ENCODE data around the gene NOTCH1. TPM values are rescaled to one million over a fixed set of nuclear protein-coding genes. Genes with fewer than 3 reads are reported as not detected.

Gene NOTCH1
- polyA plus RNA-seq, 1 donor from 2014 or later, result 0.15 TPM

DNA sequence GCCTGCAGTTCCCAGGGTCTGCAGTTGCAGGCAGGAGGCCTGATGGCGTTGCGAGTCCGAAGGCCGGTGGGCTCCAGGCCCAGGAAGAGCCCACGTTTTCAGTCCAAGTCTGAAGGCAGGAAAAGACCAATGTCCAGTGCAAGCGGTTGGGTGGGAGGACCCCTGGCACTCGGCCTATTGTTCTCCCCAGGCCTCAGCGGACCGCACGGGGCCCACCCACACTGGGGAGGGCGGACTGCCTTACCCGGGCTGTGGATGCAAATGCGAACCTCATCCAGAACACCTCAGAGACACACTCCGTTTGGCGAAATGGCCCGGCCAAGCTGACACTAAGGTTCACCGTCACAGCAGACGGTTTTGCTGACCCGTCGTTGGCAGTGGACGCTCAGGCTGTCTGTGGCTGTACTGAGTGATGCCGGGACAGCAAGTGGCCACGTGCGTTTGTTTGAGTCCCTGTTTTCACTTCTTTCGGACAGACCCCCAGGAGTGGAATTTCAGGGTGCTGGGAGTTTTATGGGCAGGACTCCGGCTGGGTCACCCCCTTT is 52.8 kb downstream of the NOTCH1 start:
- Histone ChIP-seq H3K9ac (ENCODE audit: low read length) (no peak overlapping the region), H3K79me2 (replicated peaks; ENCODE audit: insufficient read depth, low read length) (no peaks in the 10 kb centered on the region), H3K4me2 (ENCODE audit: low read length) (no peak overlapping the region), H4K20me1 (ENCODE audit: insufficient read depth) (no peaks in the 10 kb centered on the region), H3K9me3 (ENCODE audit: low read length) (no peaks in the 10 kb centered on the region), H3K4me3 (ENCODE audit: low read length) (no peak overlapping the region), H2AFZ (ENCODE audit: low read depth, low read length) (no peak overlapping the region), H3K9me2 (ENCODE audit: insufficient read depth, low read length) (no peaks in the 10 kb centered on the region), H3K36me3 (ENCODE audit: insufficient read depth, low read length) (no peaks in the 10 kb centered on the region), H3K27ac (ENCODE audit: low read length) (no peak overlapping the region), H3F3A (ENCODE audit: insufficient read depth, low read length, poor library complexity, severe bottlenecking) (no peaks in the 10 kb centered on the region), H3K27me3 (ENCODE audit: insufficient read depth, low read depth, low read length) (no peaks in the 10 kb centered on the region)
- no peak for TF ChIP-seq MXI1 (conservative IDR thresholded peaks at IDR 0.05; ENCODE audit: poor library complexity, severe bottlenecking)
- no peak for TF ChIP-seq POLR2AphosphoS5 (IDR thresholded peaks at IDR 0.05)
- TF ChIP-seq RAD21 (conservative IDR thresholded peaks at IDR 0.05), result no peak
- no peak for TF ChIP-seq EP300 (conservative IDR thresholded peaks at IDR 0.05; ENCODE audit: poor library complexity, severe bottlenecking)
- TF ChIP-seq, protein P1, sequence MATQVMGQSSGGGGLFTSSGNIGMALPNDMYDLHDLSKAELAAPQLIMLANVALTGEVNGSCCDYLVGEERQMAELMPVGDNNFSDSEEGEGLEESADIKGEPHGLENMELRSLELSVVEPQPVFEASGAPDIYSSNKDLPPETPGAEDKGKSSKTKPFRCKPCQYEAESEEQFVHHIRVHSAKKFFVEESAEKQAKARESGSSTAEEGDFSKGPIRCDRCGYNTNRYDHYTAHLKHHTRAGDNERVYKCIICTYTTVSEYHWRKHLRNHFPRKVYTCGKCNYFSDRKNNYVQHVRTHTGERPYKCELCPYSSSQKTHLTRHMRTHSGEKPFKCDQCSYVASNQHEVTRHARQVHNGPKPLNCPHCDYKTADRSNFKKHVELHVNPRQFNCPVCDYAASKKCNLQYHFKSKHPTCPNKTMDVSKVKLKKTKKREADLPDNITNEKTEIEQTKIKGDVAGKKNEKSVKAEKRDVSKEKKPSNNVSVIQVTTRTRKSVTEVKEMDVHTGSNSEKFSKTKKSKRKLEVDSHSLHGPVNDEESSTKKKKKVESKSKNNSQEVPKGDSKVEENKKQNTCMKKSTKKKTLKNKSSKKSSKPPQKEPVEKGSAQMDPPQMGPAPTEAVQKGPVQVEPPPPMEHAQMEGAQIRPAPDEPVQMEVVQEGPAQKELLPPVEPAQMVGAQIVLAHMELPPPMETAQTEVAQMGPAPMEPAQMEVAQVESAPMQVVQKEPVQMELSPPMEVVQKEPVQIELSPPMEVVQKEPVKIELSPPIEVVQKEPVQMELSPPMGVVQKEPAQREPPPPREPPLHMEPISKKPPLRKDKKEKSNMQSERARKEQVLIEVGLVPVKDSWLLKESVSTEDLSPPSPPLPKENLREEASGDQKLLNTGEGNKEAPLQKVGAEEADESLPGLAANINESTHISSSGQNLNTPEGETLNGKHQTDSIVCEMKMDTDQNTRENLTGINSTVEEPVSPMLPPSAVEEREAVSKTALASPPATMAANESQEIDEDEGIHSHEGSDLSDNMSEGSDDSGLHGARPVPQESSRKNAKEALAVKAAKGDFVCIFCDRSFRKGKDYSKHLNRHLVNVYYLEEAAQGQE (IDR thresholded peaks at IDR 0.05; ENCODE audit: borderline replicate concordance), result no peak
- TF ChIP-seq CTCF (IDR thresholded peaks at IDR 0.05; ENCODE audit: poor library complexity, severe bottlenecking), result no peak
- no peak for TF ChIP-seq TAF1 (IDR thresholded peaks at IDR 0.05; ENCODE audit: low read depth)
- no peak for TF ChIP-seq SMC3 (conservative IDR thresholded peaks at IDR 0.05; ENCODE audit: poor library complexity)
- no peak for TF ChIP-seq EZH2 (IDR thresholded peaks at IDR 0.05; ENCODE audit: borderline replicate concordance, insufficient read depth, low read length, poor library complexity, severe bottlenecking)

DNA sequence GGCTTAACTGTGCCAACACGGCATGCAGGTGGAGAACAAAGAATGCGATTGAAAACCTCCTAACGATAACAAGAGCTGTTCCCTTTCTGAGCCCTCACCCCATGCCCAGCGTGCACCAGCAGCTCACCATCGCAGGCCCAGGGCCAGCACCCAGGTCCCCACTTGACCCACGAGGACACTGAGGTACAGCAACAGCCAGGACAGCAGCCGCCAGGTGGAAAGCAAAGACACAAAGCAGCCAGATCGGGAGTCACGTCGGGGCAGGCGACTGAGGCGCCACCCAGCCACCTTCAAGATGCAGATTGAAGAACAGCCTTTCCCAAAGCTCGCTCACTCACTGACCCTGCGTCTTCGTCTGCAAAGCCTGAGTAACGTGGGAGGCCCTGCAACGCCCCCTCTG is 56.1 kb downstream of the NOTCH1 start:
- no peak for TF ChIP-seq TAF1 (IDR thresholded peaks at IDR 0.05; ENCODE audit: low read depth)
- no peak for TF ChIP-seq EP300 (conservative IDR thresholded peaks at IDR 0.05; ENCODE audit: poor library complexity, severe bottlenecking)
- TF ChIP-seq POLR2AphosphoS5 (IDR thresholded peaks at IDR 0.05), result no peak
- TF ChIP-seq CTCF (IDR thresholded peaks at IDR 0.05; ENCODE audit: poor library complexity, severe bottlenecking), result no peak
- TF ChIP-seq SMC3 (conservative IDR thresholded peaks at IDR 0.05; ENCODE audit: poor library complexity), result no peak
- no peak for TF ChIP-seq EZH2 (IDR thresholded peaks at IDR 0.05; ENCODE audit: borderline replicate concordance, insufficient read depth, low read length, poor library complexity, severe bottlenecking)
- TF ChIP-seq RAD21 (conservative IDR thresholded peaks at IDR 0.05), result no peak
- TF ChIP-seq, protein P1 (IDR thresholded peaks at IDR 0.05; ENCODE audit: borderline replicate concordance), result no peak
- no peak for TF ChIP-seq MXI1 (conservative IDR thresholded peaks at IDR 0.05; ENCODE audit: poor library complexity, severe bottlenecking)
- Histone ChIP-seq H3K9me3 (ENCODE audit: low read length) (no peaks in the 10 kb centered on the region), H3K4me3 (ENCODE audit: low read length) (no peak overlapping the region), H3K36me3 (ENCODE audit: insufficient read depth, low read length) (no peaks in the 10 kb centered on the region), H2AFZ (ENCODE audit: low read depth, low read length) (no peak overlapping the region), H3F3A (ENCODE audit: insufficient read depth, low read length, poor library complexity, severe bottlenecking) (no peaks in the 10 kb centered on the region), H3K9ac (ENCODE audit: low read length) (no peak overlapping the region), H3K4me2 (ENCODE audit: low read length) (no peak overlapping the region), H3K27ac (ENCODE audit: low read length) (no peak overlapping the region), H3K27me3 (ENCODE audit: insufficient read depth, low read depth, low read length) (no peaks in the 10 kb centered on the region), H3K9me2 (ENCODE audit: insufficient read depth, low read length) (no peaks in the 10 kb centered on the region), H3K79me2 (replicated peaks; ENCODE audit: insufficient read depth, low read length) (no peaks in the 10 kb centered on the region), H4K20me1 (ENCODE audit: insufficient read depth) (no peaks in the 10 kb centered on the region)
